NK-92 (cell line): Measurements from ENCODE around the gene SNRPD2.
"Not testable (repeated sequence)": the region's sequence is repeated elsewhere in the genome, so short reads cannot be mapped to it uniquely, and the experiment has no call there.

Experiments
- DNase-seq: peaks from one replicate; lab custom pipeline; 2025; ENCODE audit not compliant: unreplicated experiment; lab: John Stamatoyannopoulos, UW

The SNRPD2 gene

DNA sequence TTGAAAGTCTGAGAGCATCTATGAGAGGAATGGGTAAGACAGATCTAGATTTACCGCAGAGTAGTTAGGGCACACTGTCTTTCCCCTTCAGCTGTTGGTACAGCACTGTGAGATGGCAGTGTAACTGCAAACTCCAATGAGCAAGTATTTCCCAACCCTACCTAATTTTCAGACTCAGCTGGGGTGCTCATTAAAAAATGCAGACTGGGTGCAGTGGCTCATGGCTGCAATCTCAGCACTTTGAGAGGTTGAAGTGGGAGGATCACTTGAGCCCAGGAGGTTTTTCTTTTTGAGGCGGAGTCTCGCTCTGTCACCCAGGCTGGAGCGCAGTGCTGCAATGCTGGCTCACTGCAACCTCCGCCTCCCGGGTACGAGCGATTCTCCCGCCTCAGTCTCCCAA, 13.4 kb upstream of the SNRPD2 start:
- DNase-seq = no peak

GRCh38 chr19:45701676-45702075, 9.9 kb upstream of the SNRPD2 start:
- no peak for DNase-seq

DNA sequence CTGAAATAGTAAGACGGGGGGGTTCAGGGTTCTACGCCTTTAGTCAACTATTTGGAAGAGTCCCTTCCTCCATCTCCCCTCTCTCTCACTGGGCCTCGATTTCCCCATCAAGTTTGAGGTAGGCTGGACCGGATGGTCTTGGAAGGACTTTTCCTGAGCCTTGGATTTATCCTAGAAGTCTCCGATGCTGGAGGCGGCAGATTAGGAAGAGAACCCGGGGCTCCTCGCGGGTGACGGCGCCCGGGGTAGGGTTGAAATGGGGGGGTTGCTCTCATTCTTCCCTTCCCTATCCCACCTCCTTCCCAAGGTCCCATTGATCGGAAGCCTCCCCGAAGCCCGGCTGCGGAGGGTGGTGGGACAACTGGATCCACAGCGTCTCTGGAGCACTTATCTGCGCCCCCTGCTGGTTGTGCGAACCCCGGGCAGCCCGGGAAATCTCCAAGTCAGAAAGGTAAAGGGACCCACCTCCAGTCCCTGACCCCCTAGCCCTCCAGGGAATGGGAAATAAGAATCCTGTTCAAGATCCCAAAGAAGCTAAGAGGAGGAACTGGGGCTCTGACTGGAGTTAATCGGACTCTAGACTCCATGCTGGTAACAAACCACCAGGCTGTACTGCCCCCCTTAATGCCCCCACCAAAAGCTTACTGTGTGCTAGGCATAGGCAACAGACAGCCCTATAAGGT, 1.5 kb upstream of the SNRPD2 start:
- no peak for DNase-seq

DNA sequence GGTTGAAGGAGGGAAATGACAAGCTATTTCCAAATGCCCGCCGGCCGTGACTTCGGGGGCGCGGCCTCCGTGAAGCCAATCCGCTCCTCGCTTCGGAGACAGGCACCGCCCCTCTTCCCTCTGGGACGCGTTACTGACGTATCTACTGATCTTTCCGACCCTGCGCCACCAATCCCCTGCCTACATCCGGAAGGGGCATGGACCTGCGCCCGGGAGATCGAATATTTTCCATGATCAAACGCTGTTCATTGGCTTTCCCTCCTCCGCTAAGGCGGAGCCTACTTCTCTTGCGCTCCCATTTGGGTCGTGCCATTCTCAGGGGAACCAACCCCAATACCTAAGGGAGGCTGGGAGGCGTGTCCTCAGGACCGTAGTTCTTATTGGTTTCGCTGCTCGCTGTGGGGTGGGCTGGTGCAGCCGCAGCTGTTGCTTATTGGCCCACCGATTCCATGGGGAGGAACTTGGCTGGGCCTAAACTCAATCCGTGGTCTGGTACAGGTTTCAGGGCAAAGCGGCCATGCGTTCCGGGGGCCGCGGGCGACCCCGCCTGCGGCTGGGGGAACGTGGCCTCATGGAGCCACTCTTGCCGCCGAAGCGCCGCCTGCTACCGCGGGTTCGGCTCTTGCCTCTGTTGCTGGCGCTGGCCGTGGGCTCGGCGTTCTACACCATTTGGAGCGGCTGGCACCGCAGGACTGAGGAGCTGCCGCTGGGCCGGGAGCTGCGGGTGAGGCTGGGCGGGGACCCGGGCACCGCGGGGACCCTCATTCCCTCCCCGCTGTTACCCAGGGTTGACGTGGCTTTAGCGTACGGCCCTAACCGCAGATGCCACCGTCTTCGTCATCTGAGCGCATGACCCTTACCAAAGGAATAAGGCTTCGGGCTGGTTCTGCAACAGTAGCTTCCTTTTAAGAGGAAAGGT, 693 bp upstream of the SNRPD2 start, which contains the start of gene QPCTL:
TSS of gene QPCTL (plus strand) at position 480 of the 919 bp plus-strand sequence. CDS start at position 518, 38 bp downstream.
- peak; percentile 92 for DNase-seq

DNA sequence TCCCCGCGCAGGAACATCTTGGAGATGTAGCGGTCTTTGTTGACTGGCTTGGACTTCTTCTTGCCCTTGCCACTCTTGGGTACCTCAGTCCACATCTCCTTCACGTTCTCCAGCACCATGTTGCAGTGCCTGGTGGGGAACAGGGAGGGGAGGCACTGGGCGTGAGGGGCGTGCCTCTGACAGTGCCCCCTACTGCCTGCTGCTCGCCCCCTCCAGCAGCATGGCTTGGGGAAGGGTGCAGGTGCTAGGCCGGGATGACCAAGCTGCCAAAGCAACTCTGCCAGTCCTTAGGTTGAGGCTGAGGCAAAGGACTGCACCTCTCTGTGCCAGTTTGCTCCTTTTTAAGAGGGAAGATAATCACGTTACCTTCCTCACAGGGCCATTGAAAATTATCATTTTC, 4.2 kb downstream of the SNRPD2 start:
- no peak for DNase-seq

DNA sequence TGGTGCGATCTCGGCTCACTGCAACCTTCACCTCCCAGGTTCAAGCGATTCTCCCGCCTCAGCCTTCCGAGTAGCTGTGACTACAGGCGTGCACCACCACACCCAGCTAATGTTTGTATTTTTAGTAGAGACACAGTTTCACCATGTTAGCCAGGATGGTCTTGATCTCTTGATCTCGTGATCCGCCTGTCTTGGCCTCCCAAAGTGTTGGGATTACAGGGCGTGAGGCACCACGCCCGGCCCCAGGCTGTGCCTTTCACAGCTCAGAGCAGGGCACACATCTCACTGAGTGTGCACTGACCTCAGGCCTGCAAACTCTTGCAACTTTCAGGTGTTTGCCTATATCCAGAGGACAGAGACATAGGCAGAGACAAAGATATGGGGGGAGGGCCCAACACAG, 6.7 kb downstream of the SNRPD2 start:
- not testable (repeated sequence) for DNase-seq

GRCh38 chr19:45682908-45683307, 8.8 kb downstream of the SNRPD2 start:
- no peak for DNase-seq

DNA sequence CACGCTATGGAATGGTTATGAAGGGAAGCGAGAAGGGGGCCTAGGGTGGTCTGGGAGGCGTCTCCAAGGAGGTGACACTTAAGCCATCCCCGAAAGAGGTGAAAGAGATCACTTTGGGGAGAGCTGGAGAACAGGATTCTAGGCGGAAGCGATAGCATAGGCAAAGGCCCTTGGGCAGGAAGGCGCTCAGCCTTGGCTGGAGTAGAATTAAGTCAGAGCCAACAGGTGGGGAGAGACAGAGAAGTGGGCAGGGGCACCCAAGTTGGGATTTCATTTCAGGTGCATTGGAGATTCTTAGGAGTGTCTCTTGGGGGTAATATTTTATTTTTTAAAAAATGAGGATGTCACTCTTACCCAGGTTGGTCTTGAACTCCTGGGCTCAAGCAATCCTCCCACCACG, 9.6 kb downstream of the SNRPD2 start:
- DNase-seq = no peak

DNA sequence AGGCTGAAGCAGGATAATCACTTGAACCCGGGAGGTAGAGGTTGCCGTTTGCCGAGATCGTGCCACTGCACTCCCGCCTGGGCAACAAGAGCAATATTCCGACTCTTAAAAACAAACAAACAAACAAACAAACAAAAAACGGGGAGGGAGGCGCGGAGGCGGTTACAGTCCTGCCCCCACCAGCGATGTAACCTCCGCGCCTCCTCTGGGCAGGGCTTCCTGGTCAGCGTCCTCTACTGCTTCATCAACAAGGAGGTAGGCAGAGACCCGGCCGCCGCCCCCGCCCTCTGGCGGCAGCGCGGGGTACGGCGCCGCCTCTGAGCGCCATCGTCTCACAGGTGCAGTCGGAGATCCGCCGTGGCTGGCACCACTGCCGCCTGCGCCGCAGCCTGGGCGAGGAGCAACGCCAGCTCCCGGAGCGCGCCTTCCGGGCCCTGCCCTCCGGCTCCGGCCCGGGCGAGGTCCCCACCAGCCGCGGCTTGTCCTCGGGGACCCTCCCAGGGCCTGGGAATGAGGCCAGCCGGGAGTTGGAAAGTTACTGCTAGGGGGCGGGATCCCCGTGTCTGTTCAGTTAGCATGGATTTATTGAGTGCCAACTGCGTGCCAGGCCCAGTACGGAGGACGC, 10.2 kb downstream of the SNRPD2 start:
- DNase-seq = no peak

DNA sequence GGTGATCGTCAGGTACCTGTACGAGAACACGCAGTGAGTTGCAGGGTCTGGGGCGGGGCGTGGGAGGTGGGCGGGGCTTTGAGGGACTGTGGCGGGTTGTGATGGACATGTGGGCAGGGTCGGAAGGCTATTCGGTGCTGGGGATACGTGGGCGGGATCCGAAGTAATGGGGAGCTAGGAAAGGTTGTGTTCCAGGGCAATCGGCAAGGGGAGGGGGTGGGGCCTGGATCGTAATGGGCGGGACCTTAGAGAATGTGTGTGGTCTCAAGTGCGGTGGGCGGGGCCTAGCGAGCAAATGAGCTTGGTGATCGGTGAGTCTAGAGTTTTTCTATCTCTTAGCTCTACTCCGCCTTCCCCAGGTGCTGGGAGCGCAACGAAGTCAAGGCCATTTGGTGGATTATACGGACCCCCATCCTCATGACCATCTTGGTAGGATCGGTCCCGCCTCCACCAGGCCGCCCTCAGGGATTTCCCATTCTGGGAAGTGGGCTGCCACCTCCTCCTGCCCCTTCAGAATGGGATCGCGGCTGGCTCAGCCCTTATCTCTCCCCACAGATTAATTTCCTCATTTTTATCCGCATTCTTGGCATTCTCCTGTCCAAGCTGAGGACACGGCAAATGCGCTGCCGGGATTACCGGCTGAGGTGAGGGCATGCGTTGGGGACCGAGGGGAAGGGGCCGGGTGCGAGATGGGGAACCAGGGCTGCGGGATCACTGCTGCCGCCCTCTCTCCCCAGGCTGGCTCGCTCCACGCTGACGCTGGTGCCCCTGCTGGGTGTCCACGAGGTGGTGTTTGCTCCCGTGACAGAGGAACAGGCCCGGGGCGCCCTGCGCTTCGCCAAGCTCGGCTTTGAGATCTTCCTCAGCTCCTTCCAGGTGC, 14.2 kb downstream of the SNRPD2 start:
- DNase-seq = no peak

- no peak for DNase-seq
Observed at GRCh38 chr19:45676851-45677263, 14.9 kb downstream of the SNRPD2 start.

DNA sequence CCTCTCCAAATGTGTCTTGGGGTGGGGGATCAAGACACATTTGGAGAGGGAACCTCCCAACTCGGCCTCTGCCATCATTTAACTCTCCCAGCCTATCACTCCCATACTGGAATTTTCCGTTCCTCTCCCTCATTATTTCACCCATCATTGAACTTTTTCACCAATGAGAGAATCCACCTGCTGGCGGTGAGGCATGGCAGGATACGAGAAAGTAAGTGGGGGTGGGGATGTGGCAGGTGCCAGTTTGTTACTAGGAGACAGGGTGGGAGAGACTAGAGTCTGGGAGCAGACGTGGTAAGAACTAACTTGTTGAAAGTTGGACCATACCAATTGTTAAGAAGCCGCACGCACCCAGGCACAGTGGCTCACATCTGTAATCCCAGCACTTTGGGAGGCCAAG, 16.8 kb downstream of the SNRPD2 start:
- no peak for DNase-seq

DNA sequence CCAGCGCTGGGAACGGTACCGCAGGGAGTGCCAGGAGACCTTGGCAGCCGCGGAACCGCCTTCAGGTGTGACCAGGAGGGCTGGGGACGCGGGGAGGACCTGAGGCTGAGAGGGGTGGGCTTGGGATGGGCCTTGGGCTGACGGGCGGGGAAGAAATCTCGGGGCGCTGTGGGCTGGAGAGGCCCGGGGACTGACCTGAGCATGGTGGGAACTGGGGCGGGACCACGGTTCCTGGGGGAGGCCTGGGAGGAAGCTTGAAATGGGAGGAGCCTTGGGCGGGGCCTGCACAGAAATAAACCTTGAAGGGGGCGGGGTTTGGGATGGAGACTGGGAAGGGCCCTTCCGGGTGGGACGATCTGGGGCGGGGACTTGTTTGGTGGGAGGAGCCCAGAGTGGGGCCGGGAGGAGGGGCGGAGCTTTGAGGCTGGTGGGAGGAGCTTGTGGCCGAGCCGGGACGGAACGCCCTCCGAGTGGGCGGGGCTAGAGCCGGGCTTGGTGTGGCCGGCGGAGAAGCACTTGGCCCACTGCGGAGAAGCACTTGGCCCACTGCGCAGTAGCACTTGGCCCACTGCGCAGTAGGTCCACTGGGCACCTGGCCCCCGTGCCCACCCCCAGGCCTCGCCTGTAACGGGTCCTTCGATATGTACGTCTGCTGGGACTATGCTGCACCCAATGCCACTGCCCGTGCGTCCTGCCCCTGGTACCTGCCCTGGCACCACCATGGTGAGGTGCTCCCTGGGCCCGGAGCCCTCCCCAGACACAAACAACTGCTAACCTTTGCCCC, 20.9 kb downstream of the SNRPD2 start:
- no peak for DNase-seq

DNA sequence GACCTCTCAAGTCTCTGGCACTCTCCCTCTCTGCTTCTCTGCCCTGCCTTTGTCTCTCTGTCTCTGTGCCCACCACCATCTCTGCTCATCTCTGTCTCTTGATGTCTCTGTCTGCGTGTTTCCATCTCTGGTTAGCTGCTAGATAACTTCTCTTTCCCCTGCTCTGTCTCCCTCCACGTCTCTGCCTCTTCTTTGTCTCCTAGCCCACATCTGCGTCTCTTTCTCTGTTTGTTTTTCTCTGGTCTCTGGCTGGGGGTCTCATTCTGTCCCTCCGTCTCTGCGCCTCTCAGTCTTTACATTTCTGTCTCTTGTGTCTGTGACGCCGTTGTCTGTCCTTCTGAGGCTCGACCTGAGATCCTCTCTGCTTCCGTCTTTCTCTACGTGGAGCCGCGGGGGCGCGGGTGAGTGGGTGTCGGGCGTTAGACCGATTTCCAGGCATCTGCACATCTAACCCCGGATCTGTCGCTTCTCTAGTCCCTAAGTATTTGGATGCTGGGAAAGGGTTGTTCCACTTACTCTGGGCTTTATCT, 23.3 kb downstream of the SNRPD2 start:
- no peak for DNase-seq

GRCh38 chr19:45667620-45668341, 24.0 kb downstream of the SNRPD2 start, which contains the start of gene GIPR:
TSS of gene GIPR (plus strand) at chr19:45668221. CDS start at chr19:45669521, 1,300 bp downstream.
- DNase-seq = no peak

- no peak for DNase-seq
Observed at GRCh38 chr19:45664575-45664974, 27.2 kb downstream of the SNRPD2 start.

- no peak for DNase-seq
Observed at GRCh38 chr19:45663800-45664199, 28.0 kb downstream of the SNRPD2 start.

DNA sequence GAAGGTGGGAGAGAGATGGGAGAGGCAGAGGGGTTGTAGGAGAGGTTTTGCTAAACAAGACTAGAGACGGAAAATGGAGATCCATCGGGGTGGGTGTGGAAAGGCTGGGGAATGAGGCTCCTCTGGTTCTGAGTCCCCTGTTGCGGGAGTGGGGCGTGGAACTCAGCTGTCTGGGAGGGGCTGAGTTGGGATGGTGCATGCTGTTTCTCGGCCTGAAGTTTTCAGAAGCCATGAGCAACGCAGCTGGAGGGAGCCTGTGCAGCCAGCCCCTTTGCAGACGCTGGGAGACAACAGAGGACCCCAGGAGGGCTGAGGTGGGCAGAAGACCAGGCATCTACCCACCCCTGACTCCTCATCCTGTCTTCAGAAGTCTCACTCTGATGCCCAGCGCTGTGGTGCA, 31.1 kb downstream of the SNRPD2 start:
- no peak for DNase-seq
